ENCODE measurements around the gene HS6ST1.

Gene HS6ST1

GRCh38 chr2:128304715-128305554, 13.7 kb downstream of the HS6ST1 start:
- no peak for TF ChIP-seq CTCF (IDR thresholded peaks at IDR 0.05; ENCODE audit: low read depth, low read length, missing control alignments)
- peak; percentile 88 for DNase-seq (ENCODE audit: extremely low read depth, low read depth)
- no peak overlapping the region for H3K4me3 ChIP-seq (replicated peaks; ENCODE audit: low read depth, low read length)

GRCh38 chr2:128304330-128304714, 14.3 kb downstream of the HS6ST1 start:
- no peak for DNase-seq (ENCODE audit: extremely low read depth, low read depth)
- TF ChIP-seq CTCF (IDR thresholded peaks at IDR 0.05; ENCODE audit: low read depth, low read length, missing control alignments): no peak
- H3K4me3 ChIP-seq (replicated peaks; ENCODE audit: low read depth, low read length): no peak overlapping the region

DNA sequence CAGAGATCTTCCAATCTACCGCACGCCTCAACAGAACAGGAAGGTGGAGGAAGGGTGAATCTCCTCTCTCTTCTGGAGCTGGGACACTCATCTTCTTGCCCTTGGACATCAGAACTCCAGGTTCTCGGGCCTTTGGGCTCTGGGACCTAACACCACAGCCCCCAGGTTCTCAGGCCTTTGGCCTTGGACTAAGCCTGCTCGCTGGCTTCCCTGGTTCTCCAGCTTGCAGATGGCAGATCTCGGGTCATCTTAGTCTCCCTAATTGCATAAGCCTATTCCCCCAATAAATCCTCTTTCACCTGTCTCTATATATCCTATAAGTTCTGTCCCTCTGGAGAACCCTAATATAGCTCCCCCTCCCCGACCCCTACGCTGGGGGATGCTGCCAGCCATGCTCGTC, 14.8 kb downstream of the HS6ST1 start:
- no peak for DNase-seq (ENCODE audit: extremely low read depth, low read depth)
- no peak for TF ChIP-seq CTCF (IDR thresholded peaks at IDR 0.05; ENCODE audit: low read depth, low read length, missing control alignments)
- H3K4me3 ChIP-seq (replicated peaks; ENCODE audit: low read depth, low read length): no peak overlapping the region

GRCh38 chr2:128303095-128303791, 15.4 kb downstream of the HS6ST1 start:
- TF ChIP-seq CTCF (IDR thresholded peaks at IDR 0.05; ENCODE audit: low read depth, low read length, missing control alignments): no peak
- no peak overlapping the region for H3K4me3 ChIP-seq (replicated peaks; ENCODE audit: low read depth, low read length)
- DNase-seq (ENCODE audit: extremely low read depth, low read depth): no peak

DNA sequence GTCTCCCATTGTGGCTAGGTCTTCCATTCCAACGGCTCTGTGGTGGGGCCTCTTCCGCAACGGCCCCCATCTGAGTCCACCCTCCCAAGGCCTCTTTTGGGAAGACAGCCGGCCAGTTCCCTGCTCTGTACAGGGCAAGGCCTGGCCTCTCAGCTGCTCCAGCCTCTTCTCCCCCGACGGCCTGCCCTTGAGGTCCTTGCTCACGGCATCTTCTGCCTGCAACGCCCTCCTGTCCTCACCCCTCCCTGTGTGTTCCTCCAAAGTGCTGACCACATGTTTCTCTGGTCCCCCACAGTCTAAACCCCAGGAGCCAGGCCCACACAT, 16.0 kb downstream of the HS6ST1 start:
- DNase-seq (ENCODE audit: extremely low read depth, low read depth): no peak
- no peak overlapping the region for H3K4me3 ChIP-seq (replicated peaks; ENCODE audit: low read depth, low read length)
- TF ChIP-seq CTCF (IDR thresholded peaks at IDR 0.05; ENCODE audit: low read depth, low read length, missing control alignments): no peak

DNA sequence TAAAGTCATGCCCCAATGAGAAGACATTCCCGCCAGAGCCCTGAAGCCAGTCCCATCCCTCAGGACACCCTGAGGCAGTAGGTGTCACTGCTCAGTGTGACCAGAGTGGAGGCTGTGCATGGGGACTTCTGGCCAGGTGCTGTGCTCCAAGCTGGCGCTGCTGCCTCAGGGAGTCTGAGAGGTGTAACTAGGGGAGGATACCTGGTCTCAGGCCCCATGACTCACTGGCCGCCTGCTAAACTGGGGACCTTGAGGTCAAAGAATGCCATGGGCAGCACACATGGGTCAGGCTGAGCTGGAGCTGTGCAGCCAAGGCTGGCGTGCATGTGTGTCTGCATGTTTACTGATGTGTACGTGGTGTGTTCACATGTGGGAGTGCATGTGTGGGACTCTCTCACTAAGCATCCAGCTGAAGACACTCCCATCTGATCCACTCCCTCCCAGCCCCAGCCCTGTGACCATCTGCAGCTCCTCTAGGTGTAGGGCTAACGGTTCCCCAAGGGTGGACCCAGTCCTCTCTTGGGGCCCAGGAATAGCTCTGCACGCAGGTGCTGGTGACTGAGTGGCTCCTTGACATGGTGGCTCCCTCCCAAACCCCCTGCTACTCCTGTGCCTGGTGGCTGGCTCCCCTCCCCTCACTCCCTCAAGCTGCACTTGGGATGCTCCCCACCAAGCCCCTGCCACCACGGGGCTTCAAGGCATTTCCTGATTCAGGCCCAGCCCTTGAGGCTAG, 16.5 kb downstream of the HS6ST1 start:
- DNase-seq (ENCODE audit: extremely low read depth, low read depth): no peak
- TF ChIP-seq CTCF (IDR thresholded peaks at IDR 0.05; ENCODE audit: low read depth, low read length, missing control alignments): no peak
- no peak overlapping the region for H3K4me3 ChIP-seq (replicated peaks; ENCODE audit: low read depth, low read length)
